HG03196 (cell line): Measurements from ENCODE around the gene CAT.
"Not testable (repeated sequence)": the region's sequence is repeated elsewhere in the genome, so short reads cannot be mapped to it uniquely, and the experiment has no call there.

Experiments used
- ATAC-seq: cut with Tn5 transposase; IDR thresholded peaks from one replicate; pipeline ENCODE4 v1.9.1; 2021; ENCODE audit not compliant: unreplicated experiment

CAT gene

DNA sequence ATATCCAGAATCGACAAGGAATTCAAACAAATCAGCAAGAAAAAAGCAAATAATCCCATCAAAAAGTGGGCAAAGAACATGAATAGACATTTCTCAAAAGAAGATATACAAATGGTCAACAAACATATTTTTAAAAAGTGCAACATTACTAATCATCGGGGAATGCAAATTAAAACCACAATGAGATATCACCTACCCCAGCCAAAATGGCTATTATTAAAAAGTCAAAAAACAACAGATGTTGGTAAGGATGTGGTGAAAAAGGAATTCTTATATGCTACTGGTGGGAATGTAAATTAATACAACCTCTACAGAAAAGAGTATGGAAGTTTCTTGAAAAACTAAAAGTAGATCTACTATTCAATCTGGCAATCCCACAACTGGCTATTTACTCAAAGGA is 13.9 kb upstream of the CAT start:
- ATAC-seq: not testable (repeated sequence)

DNA sequence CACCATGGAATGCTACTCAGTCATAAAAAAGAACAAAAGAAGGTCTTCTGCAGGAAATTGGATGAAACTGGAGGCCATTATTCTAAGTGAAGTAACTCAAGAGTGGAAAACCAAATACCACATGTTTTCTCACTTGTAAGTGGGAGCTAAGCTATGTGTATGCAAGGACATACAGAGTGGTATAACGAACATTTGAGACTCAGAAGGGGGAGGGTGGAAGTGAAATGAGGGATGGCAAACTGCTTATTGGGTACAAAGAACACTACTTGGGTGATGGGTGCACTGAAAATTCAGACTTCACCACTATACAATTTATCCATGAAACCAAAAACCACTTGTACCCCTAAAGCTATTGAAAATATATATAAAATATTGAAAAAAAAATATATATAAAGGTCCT is 13.4 kb upstream of the CAT start:
- no peak for ATAC-seq

DNA sequence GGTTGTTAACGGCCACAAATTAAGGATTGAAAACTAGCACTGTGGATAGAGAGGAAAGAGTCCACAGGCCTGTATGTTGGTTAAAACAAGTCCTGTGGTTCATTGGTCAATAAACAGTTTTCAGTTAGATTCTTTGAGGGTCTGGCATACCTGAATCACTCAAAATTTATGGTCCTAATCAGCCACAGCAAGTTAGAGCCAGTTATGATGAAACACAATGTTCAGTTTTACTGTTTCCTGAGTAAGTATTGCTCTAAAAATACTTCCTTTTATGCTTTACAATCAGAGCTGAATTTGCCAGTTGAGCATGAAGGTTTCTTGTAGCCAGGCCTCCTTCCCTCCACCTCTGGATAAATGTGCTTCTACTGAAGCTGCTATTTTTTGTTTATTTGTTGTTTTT is 12.9 kb upstream of the CAT start:
- ATAC-seq: no peak

DNA sequence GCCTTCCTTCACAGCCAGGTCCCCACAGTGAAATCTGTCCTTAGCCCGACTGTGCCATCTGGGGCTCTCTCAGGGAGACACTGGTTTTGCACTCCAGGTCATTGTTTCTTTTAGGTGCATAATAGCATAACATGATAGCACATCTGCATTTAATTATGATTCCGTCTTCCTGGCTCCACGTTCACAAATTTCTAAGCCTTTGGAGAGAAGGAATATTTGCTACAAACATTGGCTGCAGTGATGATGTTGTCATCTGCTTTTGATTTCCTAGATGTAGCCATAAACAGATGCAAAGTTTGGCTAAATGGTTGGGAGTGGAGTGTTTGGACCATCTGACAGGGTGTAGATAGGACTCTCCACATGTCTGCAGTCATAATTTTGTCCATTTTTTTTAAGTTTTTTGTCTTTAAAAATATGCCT is 12.0 kb upstream of the CAT start:
- no peak for ATAC-seq

DNA sequence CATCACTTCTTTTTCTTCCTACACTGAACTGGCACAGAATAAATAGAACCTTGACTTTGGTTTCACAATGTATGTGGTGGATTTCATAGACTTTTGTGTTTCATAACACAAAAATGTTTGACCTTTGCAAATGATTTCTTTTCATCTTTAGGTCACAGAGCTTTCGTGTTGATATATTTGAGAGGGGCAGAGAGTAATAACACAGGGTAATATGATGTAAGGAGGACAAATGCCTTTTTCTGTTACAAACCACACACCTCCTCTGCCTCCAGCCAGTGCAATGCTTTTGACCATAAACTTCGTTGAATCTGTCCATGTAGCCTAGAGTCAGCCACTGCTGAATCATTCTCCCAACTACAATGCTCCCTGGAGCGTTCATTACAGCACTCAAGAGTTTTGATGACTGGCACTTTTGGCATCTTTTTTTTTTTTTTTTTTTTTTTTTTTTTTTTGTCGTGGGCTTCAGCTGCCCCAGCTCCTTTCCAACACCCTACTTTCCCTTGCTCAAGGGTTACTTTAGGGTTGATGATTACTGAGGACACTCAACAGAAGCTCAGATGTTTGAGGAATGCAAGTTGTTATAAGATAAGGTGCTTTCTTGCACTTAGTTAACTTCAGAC is 11.4 kb upstream of the CAT start:
- no peak for ATAC-seq

DNA sequence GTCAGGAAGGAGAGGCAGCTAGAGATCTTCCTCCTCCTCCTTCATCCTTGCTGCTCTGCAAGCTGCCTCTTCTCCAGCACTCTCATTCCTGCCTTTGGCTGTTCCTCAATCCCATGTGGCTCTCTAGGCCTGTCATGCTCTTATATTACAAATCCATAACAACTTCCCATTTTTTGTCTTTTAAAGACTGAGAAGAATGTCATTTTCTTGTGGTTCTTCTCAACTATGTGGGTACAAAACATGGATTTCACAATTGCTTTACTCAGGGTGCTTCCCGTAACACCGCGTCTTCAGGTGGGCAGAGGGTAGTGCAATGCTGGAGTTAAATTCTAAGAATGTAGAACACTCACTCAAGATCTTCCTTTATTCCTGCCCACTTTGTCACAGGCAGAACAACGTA is 6.8 kb upstream of the CAT start:
- no peak for ATAC-seq

DNA sequence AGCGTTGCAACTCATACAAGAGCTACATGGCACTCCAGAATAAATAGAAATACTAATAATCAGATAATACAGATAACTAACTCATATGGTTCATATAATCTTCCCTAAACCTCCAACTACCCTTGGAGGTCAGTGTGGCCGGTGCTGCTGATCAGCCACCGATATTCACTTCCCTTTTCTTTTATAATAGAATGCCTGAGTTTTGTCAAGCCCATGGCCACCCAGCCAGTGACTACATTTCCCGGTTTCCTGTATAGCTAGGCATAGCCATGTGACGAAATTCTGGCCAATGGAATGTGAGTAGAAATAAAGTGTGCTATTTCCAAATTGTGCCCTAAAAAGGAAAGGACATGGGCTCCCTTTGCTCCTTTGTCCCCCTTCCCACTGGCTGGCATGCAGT is 5.9 kb upstream of the CAT start:
- ATAC-seq: no peak

DNA sequence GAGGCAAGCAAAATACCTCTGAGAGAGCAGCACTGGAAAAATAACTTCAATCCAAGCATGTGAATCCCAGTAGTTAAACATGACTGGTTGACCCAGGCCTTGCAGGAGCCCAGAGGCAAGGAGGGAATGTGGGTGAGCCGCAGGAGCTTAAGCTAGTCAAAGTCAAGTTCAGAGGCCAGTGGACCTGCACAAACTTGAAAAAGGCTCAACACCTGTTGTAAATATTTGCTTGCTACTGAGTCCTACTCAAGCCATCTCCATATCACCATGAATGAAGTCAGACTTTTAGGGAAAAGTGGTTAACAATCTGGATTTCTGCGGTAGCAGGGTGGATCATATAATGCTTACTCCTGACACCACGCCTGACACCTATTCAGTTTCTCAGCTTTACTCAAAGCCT is 4.8 kb upstream of the CAT start:
- no peak for ATAC-seq

DNA sequence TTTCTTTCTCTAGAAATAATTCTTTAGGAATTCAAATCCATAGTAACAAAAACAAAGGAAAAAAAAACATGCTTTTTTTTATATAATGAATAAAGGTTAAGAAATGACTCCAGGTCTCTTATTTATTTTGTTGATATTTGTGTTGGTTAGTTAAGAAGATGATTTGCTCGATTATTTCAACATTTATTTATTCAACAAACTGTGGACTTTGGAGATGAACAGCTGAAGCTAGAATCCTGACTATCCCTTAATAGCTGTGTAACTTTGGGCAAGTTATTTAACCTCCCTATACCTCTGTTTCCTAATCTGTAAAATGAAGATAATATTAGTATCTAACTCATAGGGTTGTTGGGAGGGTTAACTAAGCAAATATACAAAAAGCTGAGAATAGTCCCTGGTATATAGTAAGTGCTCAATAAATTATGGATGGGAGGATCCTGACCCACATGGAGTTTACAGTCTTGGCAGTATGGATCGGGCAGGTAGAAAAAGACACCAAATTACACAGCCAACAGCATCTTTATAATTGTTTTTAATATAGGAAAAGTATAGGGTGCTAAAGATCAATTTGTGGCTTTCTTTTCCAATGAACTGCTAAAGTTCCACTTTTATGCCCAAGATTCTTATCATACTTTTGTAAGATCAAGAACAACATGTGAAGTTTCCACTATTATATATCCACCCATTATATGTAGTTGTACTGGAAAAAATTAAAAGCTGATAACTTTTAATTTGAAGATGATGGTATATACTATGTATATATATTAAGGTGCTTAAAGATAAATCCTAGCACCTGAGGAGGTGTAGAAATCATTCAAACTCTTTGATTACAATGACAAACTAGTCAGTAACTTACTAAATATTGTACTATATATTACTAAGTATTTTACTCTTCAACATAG is 1.3 kb upstream of the CAT start:
- no peak for ATAC-seq

DNA sequence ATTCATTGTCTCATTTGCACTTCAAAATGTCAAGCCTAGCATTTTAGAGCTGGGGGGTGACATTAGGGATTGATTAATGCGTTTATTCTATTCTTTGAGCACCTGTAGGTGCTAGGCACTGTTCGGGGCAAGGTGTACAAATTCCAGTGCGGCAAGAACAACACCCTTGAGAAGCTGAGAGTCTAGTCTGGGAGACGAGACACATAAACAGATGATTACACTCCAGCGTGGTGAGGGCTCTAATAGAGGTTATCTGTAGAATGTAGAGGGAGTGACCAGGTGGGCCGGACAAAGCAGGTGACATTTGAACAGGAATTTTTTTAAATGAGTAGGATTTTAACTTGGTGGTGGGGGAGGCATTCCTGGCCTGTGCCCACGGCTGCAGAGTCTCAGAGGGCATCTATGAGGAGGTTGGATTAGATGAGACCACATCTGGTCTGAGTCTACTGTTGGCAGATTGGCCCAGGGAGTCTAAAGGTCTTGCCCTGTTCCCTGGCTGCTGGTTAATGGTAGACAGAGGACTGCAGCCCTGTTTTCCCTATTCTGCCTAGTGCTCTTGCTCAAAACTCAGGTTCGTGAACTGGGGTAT is 970 bp downstream of the CAT start:
- ATAC-seq: no peak

DNA sequence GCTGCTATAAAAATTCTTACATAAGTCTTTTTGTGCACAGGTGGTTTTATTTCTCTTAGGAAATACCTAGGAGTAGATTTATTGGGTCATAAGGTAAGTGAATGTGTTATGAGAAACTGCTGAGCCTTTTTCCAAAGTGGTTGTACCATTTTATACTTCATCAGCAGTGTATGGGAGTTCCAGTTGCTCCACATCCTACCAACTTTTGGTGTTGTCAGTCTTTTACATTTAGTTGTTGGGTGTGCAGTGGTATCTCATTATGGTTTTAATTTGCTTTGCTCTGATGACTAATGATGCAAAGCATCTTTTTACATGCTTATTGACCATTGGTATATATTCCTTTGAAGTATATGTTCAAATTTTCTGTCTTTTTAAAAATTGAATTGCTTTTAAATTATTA is 3.1 kb downstream of the CAT start:
- ATAC-seq: no peak

DNA sequence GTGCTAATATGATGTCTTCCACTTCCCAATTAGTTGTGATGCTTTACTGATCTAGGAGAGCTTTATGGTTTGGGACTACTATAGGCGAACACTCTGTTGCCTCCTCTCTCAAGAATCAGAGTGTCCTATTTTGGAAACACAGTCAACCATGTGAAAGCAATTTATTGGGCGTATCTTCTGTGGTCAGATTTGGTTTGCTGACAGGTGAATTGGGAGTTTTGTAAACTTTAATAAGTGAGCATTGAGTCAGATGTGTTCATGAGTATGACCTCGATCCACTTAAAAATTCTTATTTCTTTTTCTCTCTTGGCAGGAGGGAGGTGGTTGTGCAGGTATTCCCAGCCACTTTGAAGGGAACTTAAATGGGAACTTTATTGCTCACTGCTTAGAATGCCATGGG is 4.4 kb downstream of the CAT start:
- ATAC-seq: no peak

DNA sequence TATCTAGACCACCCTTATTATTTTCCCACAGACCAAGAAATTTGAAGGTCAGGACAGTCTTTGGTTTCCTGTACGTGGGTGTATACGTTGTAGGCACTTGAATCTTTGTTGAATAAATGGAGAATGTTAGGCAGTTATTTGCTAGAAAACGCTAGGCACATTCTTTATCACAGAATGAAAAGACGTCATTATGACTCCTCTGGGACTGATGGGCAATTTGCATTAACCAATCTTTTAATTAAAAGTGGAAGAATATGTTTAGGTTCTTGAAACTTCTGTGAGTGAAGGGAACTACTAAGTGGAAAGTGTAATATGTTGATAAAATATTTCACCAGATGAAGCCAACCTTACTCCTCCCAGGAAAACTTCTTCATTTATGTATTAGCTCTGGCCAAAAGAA is 5.7 kb downstream of the CAT start:
- no peak for ATAC-seq

DNA sequence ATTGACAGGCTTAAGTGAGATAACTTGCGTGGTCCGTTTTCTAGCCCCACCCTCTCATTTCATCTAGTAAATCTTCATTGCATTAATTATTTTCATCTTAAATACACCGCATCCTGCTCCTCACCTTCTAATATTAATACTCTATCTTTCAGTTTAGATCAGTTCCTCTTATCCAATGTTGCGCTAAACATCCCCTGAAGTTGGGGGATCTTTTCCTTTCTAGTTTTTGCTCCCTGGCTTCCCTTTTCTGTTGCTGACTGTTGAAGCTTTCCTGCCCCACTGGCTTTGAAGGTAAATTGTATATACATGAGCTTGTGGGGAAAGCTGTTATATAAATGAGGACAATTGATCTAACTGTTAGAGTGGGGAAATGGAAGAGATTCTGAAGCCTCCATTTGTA is 7.2 kb downstream of the CAT start:
- ATAC-seq: no peak

DNA sequence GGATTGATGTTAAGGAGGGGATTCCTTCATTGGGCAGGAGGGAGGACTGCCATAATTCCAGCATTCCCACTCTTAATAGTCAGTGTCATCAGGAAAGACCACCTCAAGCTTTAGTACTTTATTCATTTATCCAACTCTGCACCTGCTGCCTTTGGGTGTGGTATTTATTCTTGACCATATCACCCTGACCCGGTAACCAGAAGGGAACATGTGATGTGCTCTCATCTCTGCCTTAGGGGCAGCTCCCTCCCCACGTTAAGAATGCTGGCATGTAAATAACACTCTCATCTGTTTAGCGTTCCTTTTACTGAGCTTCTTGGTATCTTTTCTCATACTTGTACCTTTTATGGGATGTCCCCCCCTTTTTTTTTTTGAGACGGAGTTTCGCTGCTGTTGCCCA is 7.7 kb downstream of the CAT start:
- ATAC-seq: no peak

DNA sequence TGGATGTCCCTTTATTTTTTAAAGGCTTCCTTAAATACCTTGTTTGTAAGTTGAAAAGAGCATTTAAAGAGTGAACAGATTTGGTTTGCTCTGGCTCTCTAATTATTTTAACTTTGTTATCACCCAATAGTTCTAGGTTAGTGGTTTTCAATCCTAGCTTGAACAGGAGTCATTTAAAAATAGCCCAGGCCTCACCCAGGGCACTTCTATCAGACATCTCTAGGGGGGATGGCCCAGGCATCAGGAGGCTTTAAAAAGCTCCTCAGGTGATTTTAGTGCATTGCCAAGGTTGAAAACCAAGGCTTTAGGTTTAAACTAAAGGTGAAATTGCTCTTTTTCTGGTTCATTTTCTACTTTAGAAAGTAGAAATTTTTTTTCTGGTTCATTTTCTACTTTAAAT is 8.3 kb downstream of the CAT start:
- ATAC-seq: no peak

DNA sequence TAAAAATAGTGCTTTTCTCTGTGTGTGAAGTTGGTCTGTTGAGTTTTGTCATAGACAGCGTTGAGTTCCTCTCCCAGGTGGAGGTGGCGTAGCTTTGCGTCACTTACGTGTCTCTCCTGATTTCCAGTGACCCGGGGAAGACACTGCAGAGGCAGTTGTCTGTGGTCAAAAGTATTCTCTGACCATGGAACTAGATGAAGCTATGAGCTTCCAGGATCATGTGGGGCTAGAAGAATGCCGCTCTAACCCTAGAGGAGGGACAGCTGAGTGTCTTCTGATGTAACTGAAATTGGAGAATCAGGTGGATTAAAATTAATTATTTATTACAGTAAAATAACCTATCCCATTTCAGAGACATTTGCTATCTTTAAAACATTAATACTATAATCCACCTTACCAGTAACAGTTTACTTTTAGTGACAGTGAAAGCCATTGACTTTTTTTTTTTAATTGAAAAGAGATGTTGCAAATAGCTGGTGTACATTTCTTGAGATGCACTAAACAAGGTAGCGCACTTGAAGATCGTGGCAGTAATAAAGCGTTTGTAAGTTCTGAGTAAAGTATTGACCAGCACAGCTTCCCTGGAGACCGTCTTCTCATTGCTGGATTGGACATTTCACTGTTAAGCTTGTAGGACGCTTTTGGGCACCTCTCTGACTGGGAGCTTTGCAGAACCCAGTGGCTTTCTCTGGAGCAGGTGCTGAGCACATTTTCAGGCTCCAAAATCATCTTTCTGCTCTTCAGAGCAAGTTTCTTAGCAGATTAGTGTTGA is 9.7 kb downstream of the CAT start:
- no peak for ATAC-seq

DNA sequence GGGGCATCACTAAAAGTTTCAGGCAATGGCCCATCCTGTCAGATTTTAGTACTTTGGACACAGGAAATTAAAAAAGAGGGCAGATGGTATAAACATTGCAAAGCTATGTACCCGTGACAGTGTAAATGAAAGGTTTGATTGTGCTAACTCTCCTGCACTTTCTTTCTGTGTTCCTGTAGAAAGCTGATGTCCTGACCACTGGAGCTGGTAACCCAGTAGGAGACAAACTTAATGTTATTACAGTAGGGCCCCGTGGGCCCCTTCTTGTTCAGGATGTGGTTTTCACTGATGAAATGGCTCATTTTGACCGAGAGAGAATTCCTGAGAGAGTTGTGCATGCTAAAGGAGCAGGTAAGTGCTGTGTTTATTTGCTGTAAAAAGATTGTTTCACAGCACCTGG is 10.3 kb downstream of the CAT start:
- ATAC-seq: no peak

DNA sequence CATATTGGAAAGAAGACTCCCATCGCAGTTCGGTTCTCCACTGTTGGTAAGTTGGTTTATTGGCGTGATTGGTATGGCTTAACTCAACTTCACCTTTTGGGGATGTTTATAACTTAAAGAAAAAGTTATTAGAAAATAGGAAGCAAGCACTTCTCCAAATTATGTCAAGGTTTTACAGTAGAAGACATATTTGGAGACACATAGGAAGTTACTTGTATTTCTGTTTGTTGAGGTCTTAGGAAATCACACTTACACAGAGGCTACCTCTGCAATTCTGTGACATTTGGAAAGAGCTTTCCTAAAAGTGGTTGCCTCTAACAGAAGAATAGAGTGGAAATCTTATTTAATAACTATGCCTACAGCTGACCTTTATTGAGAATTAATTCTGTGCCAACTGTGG is 12.3 kb downstream of the CAT start:
- ATAC-seq: no peak

DNA sequence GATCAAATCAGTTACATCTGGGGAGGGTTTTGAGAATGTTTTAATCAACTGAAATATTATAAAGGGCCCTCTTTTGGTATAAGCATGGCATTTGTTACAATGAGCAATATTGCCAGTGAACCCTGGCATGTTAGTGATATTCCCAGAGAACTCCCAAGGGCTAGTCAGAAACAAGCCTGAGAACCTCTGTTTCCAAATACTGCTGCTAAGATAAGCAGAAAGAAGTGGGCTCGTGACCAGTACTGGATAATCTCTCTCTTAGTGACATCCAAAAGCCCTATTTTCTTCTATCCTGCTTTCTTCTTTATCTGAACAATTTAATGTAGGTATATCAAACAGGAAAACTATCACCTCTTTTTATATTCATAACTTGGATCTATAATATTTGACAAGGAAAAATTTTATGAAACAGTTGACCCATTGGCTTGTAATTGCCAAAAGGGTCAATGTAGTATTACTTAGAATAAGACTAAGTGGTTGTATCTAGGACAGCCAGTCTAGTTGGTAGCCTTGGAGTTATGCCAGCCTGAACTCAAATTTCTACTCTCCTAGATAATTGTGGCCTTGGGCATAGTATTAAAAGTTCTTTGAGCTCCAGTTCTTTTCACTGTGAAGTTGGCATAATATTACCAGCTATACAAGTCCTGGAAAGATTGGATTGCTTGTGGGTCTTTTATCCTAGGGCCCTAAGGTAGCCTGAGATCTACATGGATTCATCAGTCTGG is 15.7 kb downstream of the CAT start:
- ATAC-seq: no peak

DNA sequence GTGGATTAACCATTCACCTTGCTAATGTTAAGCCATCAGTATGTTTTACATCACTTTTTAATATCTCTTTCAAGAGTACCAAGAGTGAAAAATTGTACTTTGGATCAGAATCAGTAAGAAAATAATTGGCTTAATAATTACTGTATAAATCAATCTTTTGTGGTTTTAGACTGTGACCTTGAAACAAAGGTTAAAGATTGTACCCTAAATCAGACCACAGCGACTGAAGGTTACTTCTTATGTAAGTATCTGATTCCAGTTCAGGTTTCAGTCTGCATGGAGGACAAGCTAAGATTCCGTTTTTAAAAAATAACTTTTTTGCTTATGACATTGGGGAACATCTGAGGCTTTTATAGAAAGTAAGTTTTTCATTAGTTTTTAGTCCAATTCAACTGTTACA is 18.9 kb downstream of the CAT start:
- no peak for ATAC-seq
